ENCODE results near the gene GPR137B. TPM values are rescaled to one million over a fixed set of nuclear protein-coding genes. Genes with fewer than 3 reads are reported as not detected.

The GPR137B gene
- total and polyA plus RNA-seq, 2 of the 8 experiments (the other 6 are each of a cell fraction or from before 2014, with no cell fraction given) = 6.9 to 7.7 TPM

DNA sequence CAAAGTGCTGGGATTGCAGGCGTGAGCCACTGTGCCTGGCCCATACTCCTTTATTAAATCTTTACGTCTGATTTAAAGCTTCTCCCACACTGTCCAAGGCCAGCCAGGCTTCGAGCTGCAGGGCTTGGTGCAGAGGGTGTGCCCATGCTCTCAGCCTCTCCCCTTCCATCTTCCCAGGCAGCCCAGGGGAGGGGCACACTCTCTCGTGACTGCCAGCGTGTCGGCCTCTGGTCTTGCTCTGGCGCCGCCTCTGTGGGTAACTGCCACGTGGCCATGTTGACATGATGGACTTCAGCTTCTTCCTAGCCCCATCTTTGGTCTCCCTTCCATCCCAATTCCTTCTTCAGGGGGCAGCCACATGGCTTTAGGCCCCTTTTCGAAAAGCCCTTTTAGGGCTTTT, 4.7 kb downstream of the GPR137B start:
- H2BK12ac ChIP-seq (ENCODE audit: low read depth, low read length) = no peak overlapping the region; the same call in 1 of the 2 replicates
- no peaks in the 10 kb centered on the region for H3K9me3 ChIP-seq (ENCODE audit: insufficient read depth in 2 of 2, low read depth in 1 of 2, low read length in 1 of 2)
- 91% methylated on average over 10 of the region's 10 CpGs; no CpG with 5 or more reads in 1 of the 2 experiments for WGBS, 2 experiments (ENCODE audit: extremely low coverage in 1 of 2, insufficient coverage in 1 of 2, insufficient read length in 1 of 2, insufficient replicate concordance in 2 of 2, low coverage in 1 of 2, low lambda C conversion rate in 2 of 2, missing lambda C conversion rate in 1 of 2)
- H3K27ac ChIP-seq (ENCODE audit: low read depth, low read length) = no peak overlapping the region
- no peaks in the 10 kb centered on the region; a peak in 1 of 8 replicates for H3K36me3 ChIP-seq (ENCODE audit: control insufficient read depth in 2 of 4, insufficient read depth in 4 of 4, low read length in 3 of 4)
- H3K23ac ChIP-seq (ENCODE audit: insufficient read length) = no peak overlapping the region
- no peak overlapping the region for H2BK20ac ChIP-seq (ENCODE audit: low read length)
- no peak overlapping the region for H3K9ac ChIP-seq (replicated peaks in 1 of 4; ENCODE audit: extremely low read depth in 1 of 4, low read depth in 3 of 4, low read length in 3 of 4)
- no peak overlapping the region for H3K4ac ChIP-seq (replicated peaks; ENCODE audit: insufficient read length, low read depth, low read length)
- H4K20me1 ChIP-seq (replicated peaks in 1 of 2; ENCODE audit: control insufficient read depth in 1 of 2, insufficient read depth in 2 of 2, low read length in 2 of 2) = peaks cover 6 to 18% of the 10 kb centered on the region in 2 experiments
- H2AFZ ChIP-seq (ENCODE audit: low read length) = no peak overlapping the region
- H3K14ac ChIP-seq (ENCODE audit: insufficient read length) = no peak overlapping the region
- FAIRE-seq (no peak), DNase-seq (ENCODE audit: low read depth in 1 of 2, low spot score in 2 of 2) (no peak)
- H3K27me3 ChIP-seq (replicated peaks in 1 of 4; ENCODE audit: control insufficient read depth in 3 of 4, extremely low read depth in 1 of 4, insufficient read depth in 3 of 4, low read length in 3 of 4) = peaks cover 2 to 23% (median 17%) of the 10 kb centered on the region in 4 experiments
- no peak overlapping the region for H2BK120ac ChIP-seq (replicated peaks; ENCODE audit: low read depth, low read length)
- ChIA-PET CTCF (ENCODE audit: partially characterized antibody) (interaction anchor here (0.6 to 3.5 kb wide), 4 partner anchors 10 to 22 kb away, joined by 3 to 18 read pairs (median 6); no protein-coding TSS in a partner anchor), POLR2A (ENCODE audit: partially characterized antibody) (interaction anchor here (1.0 to 1.4 kb wide), 2 partner anchors 9 to 134 kb away, joined by 3 to 4 read pairs; no protein-coding TSS in a partner anchor)
- peaks cover 4 to 18% (median 7%) of the 10 kb centered on the region in 4 experiments; a peak in 6 of 7 replicates for H3K4me1 ChIP-seq (replicated peaks in 1 of 4; ENCODE audit: control insufficient read depth in 3 of 4, insufficient read depth in 4 of 4, low read length in 3 of 4)
- peaks cover 0 to 11% of the 10 kb centered on the region in 2 experiments; a peak in 2 of 4 replicates for H3K79me2 ChIP-seq (ENCODE audit: control insufficient read depth in 1 of 2, insufficient read depth in 2 of 2, low read length in 2 of 2)
- peak overlapping the region; percentile 26; the same call in 1 of the 2 replicates for H2BK5ac ChIP-seq (ENCODE audit: low read depth, low read length)
- no peak overlapping the region for H4K91ac ChIP-seq (replicated peaks; ENCODE audit: insufficient read length, low read length)
- no peak overlapping the region for H4K5ac ChIP-seq (ENCODE audit: insufficient read length, low read depth, low read length)
- H4K8ac ChIP-seq (ENCODE audit: extremely low read depth, insufficient read depth, low read length) = peak overlapping the region; percentile 22; the same call in 1 of the 2 replicates
- peaks cover 15% of the 10 kb centered on the region for H3K23me2 ChIP-seq (ENCODE audit: low read depth, low read length)
- peaks cover 6% of the 10 kb centered on the region for H3K79me1 ChIP-seq (ENCODE audit: low read depth, low read length)
- H3K18ac ChIP-seq (ENCODE audit: extremely low read depth, low read length) = no peak overlapping the region
- H2BK15ac ChIP-seq (ENCODE audit: low read length) = no peak overlapping the region
- H3K56ac ChIP-seq (replicated peaks; ENCODE audit: insufficient read length, low read depth, low read length) = no peak overlapping the region
- H3K4me3 ChIP-seq (ENCODE audit: extremely low read depth in 1 of 4, insufficient read depth in 2 of 4, low read depth in 3 of 4, low read length in 4 of 4) = no peak overlapping the region
- no peak overlapping the region for H2AK5ac ChIP-seq (ENCODE audit: low read depth, low read length)
- H3K4me2 ChIP-seq (ENCODE audit: insufficient read depth in 1 of 2, low read depth in 2 of 2, low read length in 2 of 2) = no peak overlapping the region
- TF ChIP-seq RXRA (IDR thresholded peaks at IDR 0.05; ENCODE audit: insufficient read depth, low read depth, low read length) (no peak), ATF3 (IDR thresholded peaks at IDR 0.05; ENCODE audit: insufficient read depth, low read depth, low read length) (no peak), POLR2AphosphoS5 (IDR thresholded peaks at IDR 0.05; ENCODE audit: low read depth, low read length) (no peak), EZH2 (IDR thresholded peaks at IDR 0.05; ENCODE audit: low read depth, low read length, severe bottlenecking) (no peak), SIN3A (conservative IDR thresholded peaks at IDR 0.05 in 1 of 2, IDR thresholded peaks at IDR 0.05 in 1 of 2; ENCODE audit: low read depth in 1 of 2, low read length in 2 of 2) (no peak)
